ENCODE results near the gene WWOX. TPM values are rescaled to one million over a fixed set of nuclear protein-coding genes. Genes with fewer than 3 reads are reported as not detected.

The WWOX gene
- polyA plus RNA-seq, 1 donor (not counting 4 experiments of a cell fraction or from before 2014, with no cell fraction given): 5.1 TPM

DNA sequence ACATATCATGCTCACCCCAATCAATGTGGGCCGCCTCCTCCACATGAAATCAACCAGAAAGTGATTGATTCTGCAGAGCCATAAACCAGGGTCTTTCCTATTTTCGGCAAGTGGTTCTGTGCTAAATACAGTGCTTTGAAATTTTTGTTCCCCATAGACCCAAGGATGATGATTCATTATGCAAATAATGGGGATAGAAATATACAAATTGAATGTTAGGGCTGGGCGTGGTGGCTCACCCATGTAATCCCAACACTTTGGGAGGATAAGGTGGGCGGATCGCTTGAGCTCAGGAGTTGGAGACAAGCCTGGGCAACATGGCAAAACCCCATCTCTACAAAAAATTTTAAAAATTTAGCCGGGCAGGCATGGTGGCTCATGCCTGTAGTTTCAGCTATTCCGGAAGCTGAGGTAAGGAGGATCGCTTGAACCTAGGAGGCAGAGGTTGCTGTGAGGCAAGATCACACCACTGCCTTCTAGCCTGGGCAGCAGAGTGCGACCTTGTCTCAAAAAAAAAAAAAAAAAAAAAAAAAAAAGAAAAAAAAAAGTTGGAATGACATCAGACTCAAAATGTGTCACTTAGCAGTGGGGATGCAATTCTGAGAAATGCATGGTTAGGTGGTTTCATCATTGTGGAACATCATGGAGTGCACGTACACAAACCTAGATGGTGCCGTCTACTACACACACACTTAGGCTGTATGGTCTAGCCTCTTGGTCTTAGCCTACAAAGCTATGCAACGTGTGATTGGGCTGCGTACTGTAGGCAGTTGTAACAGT is 919.4 kb downstream of the WWOX start:
- H3K9me3 ChIP-seq (ENCODE audit: control insufficient read depth, low read depth, low read length): no peaks in the 10 kb centered on the region
- no peak for DNase-seq (ENCODE audit: low read depth, low spot score)
- H3K27me3 ChIP-seq (ENCODE audit: control insufficient read depth, extremely low read depth, insufficient read depth, low read length): no peaks in the 10 kb centered on the region
- H3K4me3 ChIP-seq (ENCODE audit: control insufficient read depth in 2 of 3, extremely low read depth in 1 of 3, insufficient read depth in 2 of 3, low read depth in 1 of 3, low read length in 3 of 3): no peak overlapping the region
- H4K20me1 ChIP-seq (ENCODE audit: control insufficient read depth, extremely low read depth, insufficient read depth, low read length): no peaks in the 10 kb centered on the region
- FAIRE-seq: no peak
- no peaks in the 10 kb centered on the region for H3K79me2 ChIP-seq (ENCODE audit: control insufficient read depth, insufficient read depth, low read length)
- dilution Hi-C loops (cut with MboI; ENCODE audit: extremely low pct_ligation_motif_present, low sequenced_read_pairs): no loop called here
- no peak for TF ChIP-seq EZH2 (IDR thresholded peaks at IDR 0.05; ENCODE audit: low read length)
- TF ChIP-seq, protein P1, sequence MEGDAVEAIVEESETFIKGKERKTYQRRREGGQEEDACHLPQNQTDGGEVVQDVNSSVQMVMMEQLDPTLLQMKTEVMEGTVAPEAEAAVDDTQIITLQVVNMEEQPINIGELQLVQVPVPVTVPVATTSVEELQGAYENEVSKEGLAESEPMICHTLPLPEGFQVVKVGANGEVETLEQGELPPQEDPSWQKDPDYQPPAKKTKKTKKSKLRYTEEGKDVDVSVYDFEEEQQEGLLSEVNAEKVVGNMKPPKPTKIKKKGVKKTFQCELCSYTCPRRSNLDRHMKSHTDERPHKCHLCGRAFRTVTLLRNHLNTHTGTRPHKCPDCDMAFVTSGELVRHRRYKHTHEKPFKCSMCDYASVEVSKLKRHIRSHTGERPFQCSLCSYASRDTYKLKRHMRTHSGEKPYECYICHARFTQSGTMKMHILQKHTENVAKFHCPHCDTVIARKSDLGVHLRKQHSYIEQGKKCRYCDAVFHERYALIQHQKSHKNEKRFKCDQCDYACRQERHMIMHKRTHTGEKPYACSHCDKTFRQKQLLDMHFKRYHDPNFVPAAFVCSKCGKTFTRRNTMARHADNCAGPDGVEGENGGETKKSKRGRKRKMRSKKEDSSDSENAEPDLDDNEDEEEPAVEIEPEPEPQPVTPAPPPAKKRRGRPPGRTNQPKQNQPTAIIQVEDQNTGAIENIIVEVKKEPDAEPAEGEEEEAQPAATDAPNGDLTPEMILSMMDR (optimal IDR thresholded peaks at IDR 0.05 in 1 of 3, IDR thresholded peaks at IDR 0.05 in 1 of 3, conservative IDR thresholded peaks at IDR 0.05 in 1 of 3; ENCODE audit: extremely low read depth in 1 of 3, insufficient read depth in 2 of 3, low read length in 3 of 3): no peak
- no peaks in the 10 kb centered on the region for H3K9me1 ChIP-seq (ENCODE audit: control insufficient read depth, extremely low read depth, insufficient read depth, low read length)
- no peaks in the 10 kb centered on the region for H3K4me1 ChIP-seq (ENCODE audit: control insufficient read depth, extremely low read depth, insufficient read depth, low read length)
- H3K36me3 ChIP-seq (ENCODE audit: control insufficient read depth in 2 of 2, extremely low read depth in 1 of 2, insufficient read depth in 2 of 2, low read length in 2 of 2): no peaks in the 10 kb centered on the region
- H2AFZ ChIP-seq (ENCODE audit: control insufficient read depth, low read length): no peak overlapping the region
- H3K9ac ChIP-seq (ENCODE audit: control insufficient read depth, extremely low read depth, insufficient read depth, low read length): no peak overlapping the region
- H3K4me2 ChIP-seq (ENCODE audit: control insufficient read depth, extremely low read depth, insufficient read depth, low read depth, low read length): no peak overlapping the region
- H3K27ac ChIP-seq (ENCODE audit: control insufficient read depth, insufficient read depth, low read length): no peak overlapping the region

DNA sequence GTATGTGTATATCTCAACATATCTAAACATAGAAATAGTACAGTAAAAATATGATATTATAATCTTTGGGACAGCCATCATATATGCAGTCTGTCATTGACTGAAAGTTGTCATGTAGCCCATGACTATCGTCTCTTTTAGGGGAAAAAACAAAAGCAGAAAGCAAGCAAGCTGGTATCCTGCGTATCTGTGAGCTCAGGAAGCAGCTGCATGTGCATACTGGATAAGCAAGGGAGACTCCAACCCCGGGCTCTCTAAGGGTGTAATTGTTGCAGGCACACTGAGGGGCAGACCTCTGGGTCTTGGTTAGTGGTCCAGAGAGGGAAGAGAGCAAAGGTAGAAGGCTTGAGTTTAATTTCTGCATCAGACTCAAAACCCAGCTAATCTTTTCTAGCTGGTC is 920.0 kb downstream of the WWOX start:
- Histone ChIP-seq H3K9me3 (ENCODE audit: control insufficient read depth, low read depth, low read length) (no peaks in the 10 kb centered on the region), H3K79me2 (ENCODE audit: control insufficient read depth, insufficient read depth, low read length) (no peaks in the 10 kb centered on the region), H3K4me1 (ENCODE audit: control insufficient read depth, extremely low read depth, insufficient read depth, low read length) (no peaks in the 10 kb centered on the region), H3K9ac (ENCODE audit: control insufficient read depth, extremely low read depth, insufficient read depth, low read length) (no peak overlapping the region), H3K27me3 (ENCODE audit: control insufficient read depth, extremely low read depth, insufficient read depth, low read length) (no peaks in the 10 kb centered on the region), H2AFZ (ENCODE audit: control insufficient read depth, low read length) (no peak overlapping the region), H3K36me3 (ENCODE audit: control insufficient read depth in 2 of 2, extremely low read depth in 1 of 2, insufficient read depth in 2 of 2, low read length in 2 of 2) (no peaks in the 10 kb centered on the region), H3K27ac (ENCODE audit: control insufficient read depth, insufficient read depth, low read length) (no peak overlapping the region), H3K4me2 (ENCODE audit: control insufficient read depth, extremely low read depth, insufficient read depth, low read depth, low read length) (no peak overlapping the region), H3K4me3 (ENCODE audit: control insufficient read depth in 2 of 3, extremely low read depth in 1 of 3, insufficient read depth in 2 of 3, low read depth in 1 of 3, low read length in 3 of 3) (no peak overlapping the region), H3K9me1 (ENCODE audit: control insufficient read depth, extremely low read depth, insufficient read depth, low read length) (no peaks in the 10 kb centered on the region), H4K20me1 (ENCODE audit: control insufficient read depth, extremely low read depth, insufficient read depth, low read length) (no peaks in the 10 kb centered on the region)
- no peak for DNase-seq (ENCODE audit: low read depth, low spot score)
- TF ChIP-seq, protein P1 (optimal IDR thresholded peaks at IDR 0.05 in 1 of 3, IDR thresholded peaks at IDR 0.05 in 1 of 3, conservative IDR thresholded peaks at IDR 0.05 in 1 of 3; ENCODE audit: extremely low read depth in 1 of 3, insufficient read depth in 2 of 3, low read length in 3 of 3): no peak
- TF ChIP-seq EZH2 (IDR thresholded peaks at IDR 0.05; ENCODE audit: low read length): no peak
- no peak for FAIRE-seq
- dilution Hi-C loops (cut with MboI; ENCODE audit: extremely low pct_ligation_motif_present, low sequenced_read_pairs): no loop called here

Measured in keratinocyte (primary cell).